ENCODE data around the gene PTPRU.
"Not testable (repeated sequence)": the region's sequence is repeated elsewhere in the genome, so short reads cannot be mapped to it uniquely, and the experiment has no call there.

The PTPRU gene

DNA sequence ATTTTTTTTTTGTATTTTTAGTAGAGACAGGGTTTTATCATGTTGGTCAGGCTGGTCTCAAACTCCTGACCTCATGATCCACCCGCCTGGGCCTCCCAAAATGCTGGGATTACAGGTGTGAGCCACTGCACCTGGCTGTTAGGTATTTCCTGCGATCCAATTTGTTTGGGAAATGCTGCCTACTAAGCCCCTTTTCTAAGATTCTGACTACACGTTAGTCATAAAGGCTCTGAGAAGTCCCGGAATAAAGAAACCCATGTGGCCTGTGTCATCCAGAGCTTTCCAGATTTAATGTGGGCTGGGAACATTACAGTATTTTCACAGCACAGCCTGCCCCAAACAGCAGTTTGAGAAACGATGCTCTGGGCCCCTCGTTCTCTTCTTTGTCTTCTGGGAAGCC lies 14.1 kb upstream of the PTPRU start:
- DNase-seq (ENCODE audit: low read depth in 3 of 3), result not testable (repeated sequence)

DNA sequence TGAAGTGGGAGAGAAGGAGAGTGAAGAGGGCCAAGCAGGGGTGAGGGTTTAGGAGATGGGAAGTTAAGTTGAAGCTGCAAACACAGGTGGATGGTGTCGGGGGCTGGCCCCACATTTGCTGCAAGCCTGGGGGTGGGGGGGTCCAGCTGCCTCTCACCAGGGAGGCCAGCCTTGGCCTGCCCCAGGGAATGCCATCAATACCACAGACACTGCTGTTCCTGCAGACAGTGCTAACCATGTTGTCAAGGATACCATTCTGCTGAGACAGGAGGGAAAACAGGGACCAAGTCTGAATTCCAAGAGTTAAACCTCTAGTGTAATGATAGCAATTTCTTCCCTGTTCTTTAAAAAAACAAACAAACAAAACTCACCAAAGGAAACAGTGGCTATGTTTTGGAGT lies 13.6 kb upstream of the PTPRU start:
- DNase-seq (ENCODE audit: low read depth in 3 of 3), result no peak

DNA sequence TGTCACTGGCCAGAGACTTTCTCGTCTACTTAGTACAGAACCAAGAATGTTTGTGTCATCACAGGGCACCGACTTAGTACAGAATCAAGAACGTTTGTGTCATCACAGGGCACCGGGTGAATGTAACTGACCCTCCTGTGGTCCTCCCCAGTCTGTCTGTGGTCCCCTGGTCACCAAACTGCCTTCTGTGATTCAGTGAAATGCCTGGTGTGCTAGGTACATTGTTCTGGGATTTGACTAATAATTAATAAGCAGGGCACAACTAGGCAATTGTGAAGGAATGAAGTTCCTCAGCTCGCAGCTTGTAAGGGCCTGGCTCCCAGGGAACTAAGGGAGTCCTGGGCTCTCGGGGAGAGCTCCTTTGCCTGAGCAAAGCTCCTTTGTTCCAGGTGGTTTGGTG lies 12.8 kb upstream of the PTPRU start:
- DNase-seq (ENCODE audit: low read depth in 3 of 3), result no peak

DNA sequence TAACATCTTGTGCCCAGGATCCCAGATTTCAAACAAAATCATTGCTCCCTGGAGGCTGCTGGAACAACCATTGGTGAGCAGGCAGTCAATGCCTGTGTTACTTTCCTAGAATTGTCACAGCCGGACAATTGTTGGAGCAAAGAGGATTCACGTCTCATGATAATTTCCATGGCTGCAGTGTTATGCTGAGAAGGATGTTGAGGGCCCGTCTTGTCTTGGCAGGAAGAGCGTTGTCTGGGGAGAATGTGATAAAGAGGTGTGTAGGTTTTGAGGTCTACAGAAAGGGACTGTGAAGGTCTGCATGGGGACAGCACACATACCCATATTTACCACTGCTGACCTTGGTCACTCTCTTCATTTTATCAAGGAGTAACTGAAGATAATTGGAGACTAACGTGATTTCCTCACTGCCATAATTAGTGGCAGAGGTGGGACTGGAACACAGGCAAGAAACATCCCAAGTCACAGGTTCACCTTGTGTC lies 11.9 kb upstream of the PTPRU start:
- DNase-seq (ENCODE audit: low read depth in 3 of 3), result no peak

DNA sequence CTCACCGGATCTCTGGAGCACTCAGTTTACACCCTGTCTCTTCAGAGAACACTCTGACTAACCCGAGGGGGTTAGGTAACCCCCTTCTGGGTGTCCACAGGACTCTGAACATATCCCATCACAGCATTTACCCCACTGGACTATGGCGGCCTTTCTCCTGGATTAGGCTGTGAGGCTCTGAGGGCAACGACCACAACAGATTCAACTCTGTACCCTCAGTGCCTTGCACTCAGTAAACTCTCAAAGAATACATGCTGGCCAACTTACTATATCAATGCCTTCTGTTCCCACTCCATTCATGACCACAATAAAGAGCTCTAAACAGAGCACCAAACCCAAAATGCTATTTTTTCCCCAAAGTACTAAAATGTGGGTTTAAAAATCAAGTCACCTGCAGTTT lies 11.0 kb upstream of the PTPRU start:
- no peak for DNase-seq (ENCODE audit: low read depth in 3 of 3)

DNA sequence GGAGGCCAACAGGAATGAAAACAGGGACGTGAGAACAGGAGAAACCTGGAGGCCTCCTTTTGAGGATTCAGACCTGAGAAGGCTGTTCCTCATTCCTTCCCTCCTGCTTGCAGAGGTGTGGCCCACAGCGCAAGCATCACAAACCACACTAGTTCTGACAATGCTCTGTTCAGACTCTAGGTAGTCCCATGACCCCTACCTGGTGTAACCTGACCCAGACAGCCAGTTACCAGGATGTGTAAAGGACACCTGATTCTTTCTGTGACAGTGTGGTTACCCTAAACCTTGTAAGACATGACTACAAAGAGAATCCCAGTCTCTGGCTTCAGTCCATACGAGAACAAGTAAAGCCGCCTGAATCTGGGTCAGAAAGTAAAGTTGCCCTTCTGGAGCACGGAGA lies 8.8 kb upstream of the PTPRU start:
- DNase-seq (ENCODE audit: low read depth in 3 of 3), result no peak

DNA sequence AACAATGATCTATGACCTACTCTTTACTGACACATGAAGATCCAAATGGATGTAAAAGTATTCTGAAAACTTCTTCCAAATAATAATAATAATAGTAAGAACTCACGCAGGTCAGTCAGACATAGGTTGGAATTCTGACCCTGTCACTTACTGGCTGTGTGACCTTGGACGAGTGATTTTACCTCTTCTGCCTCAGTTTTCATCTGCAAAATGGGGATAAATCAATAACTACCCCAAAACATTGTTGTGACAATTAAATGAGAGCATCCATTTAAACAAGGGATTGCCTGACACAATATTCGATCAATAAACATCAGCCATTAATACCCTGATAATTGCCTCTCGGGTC lies 6.1 kb upstream of the PTPRU start:
- no peak for DNase-seq (ENCODE audit: low read depth in 3 of 3)

DNA sequence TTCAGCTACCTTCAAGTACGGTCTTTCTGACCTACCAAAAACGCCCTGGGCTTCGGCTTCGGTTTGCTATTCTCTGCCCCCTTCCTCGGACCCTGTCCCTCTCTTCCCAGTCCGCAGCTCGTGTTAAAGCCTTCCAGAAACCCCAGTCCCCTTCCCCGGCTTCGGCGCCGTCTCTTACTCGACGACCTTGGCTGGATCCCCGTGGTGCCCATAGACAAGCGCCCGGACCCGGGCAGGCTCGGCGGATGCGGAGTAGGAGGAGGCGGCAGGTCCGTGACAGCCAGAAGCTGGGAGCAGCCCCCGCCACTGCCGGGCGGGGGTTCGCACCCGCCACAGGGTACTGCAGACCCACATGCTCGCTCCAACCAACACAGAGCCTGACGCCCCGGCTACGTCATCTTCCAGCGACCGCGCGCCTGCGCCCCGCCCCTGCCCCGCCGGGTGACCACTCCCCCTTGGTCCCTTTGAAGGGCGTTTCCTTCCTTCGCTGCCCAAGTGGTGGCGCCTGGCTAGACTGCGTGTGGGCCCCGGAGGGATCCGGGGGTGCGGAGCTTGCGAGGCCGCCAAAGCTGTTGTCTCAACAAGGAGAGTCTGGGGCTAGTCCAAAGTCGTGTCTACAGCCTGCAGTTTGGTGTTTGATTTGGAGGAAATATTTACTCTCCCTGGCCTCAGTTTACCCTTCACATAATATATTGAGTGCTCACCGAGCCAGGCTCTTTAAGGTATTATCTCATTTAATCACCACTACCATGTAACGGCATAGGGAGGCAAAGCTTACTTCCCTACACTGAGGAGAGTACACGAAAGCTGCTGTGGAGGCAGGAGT lies 5.6 kb upstream of the PTPRU start, which contains the start of gene MECR:
MECR (minus strand) TSS at position 382 of the 826 bp plus-strand sequence; CDS start at position 354, 28 bp downstream.
- peak; percentile 92 to 95 (median 92) for DNase-seq (ENCODE audit: low read depth in 3 of 3)

DNA sequence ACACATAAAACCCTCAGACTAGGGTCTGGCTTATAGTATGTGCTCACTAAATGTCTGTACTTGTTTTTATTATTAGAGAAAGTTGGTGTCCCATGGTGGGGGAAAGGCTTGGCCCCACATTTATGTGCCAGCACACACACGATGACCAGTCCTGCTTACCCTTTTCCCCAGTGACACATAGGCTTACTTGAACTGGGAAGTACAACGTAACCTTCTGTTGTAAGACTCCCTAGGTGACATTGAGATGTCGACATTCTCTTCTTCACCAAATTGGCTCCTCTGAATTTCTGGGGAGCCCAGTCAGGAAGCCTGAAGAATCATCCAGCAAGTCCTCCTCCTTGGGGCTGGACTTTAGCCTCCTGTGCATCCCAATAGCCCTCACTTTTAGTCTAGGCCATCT lies 3.9 kb upstream of the PTPRU start:
- no peak for DNase-seq (ENCODE audit: low read depth in 3 of 3)

DNA sequence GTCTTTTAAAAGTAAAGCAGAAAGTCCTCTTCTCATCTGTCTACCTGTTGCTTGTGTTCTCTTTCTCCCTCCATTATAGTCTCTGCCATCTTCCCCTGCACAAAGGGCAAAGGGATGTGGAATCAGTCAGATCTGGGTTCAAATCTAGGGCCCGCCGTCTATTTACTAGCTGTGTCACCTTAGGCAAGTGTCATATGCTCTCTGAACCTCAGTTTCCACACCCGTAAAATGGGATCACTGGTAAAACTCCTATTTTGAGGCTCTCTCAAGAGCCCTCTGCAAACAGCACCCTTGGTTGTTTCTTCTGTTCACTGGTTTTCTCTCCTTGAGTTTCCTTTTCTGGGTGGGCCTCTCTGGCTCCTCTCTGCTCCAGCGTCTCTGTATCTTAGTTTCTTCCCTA lies 2.6 kb upstream of the PTPRU start:
- DNase-seq (ENCODE audit: low read depth in 3 of 3), result no peak

DNA sequence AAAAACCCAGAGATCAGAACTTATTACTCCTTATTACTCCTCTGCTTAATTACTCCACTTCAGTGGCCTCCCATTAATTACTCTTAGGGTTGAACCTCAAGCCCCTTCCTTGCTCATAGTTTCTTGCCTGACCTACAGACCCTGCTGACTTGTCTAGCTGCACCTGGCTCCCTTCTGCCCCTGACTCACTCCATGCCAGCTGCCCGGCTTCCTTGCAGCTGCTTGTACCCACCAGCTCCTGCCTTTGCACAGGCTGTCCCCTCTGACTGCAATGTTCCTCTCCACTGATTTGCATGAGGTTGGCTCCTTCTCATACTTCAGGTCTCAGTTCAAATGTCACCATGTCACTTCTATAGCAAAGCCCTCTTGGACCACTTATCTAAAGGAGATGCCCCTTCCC lies 1.9 kb upstream of the PTPRU start:
- DNase-seq (ENCODE audit: low read depth in 3 of 3), result no peak

DNA sequence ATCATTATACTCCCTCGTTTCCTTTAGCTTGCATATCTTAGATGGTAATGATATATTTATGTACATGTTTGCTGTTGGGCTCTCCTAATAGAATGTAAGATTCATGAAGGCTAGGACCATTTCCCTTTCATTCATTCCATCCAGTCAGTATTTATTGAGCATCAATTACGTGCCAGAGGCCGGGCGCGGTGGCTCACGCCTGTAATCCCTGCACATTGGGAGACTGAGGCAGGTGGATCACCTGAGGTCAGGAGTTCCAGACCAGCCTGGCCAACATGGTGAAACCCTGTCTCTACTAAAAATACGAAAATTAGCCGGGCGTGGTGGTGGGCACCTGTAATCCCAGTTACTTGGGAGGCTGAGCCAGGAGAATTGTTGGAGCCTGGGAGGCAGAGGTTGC lies 1.4 kb upstream of the PTPRU start:
- DNase-seq (ENCODE audit: low read depth in 3 of 3), result not testable (repeated sequence)

DNA sequence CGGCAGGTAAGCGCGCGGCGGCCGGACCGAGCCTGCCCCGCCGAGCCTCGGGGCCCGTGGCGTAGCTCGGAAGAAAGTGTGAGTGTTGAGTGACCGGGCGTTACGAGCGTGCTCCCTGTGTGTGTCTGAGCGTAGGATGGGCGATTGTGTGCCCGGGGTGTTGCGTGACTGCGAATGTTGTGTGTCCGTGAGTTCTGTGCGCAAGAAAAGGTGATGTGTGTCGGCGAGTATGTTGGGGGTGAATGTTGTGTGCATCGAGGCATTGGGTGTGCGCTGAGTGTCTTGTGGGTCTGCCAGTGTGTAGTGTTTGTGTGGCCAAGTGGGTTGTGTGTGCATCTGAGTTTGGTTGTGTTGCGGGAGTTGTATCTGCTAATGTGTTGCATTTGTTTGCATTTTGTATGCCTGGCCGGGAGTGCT lies 398 bp downstream of the PTPRU start:
- no peak for DNase-seq (ENCODE audit: low read depth in 3 of 3)

DNA sequence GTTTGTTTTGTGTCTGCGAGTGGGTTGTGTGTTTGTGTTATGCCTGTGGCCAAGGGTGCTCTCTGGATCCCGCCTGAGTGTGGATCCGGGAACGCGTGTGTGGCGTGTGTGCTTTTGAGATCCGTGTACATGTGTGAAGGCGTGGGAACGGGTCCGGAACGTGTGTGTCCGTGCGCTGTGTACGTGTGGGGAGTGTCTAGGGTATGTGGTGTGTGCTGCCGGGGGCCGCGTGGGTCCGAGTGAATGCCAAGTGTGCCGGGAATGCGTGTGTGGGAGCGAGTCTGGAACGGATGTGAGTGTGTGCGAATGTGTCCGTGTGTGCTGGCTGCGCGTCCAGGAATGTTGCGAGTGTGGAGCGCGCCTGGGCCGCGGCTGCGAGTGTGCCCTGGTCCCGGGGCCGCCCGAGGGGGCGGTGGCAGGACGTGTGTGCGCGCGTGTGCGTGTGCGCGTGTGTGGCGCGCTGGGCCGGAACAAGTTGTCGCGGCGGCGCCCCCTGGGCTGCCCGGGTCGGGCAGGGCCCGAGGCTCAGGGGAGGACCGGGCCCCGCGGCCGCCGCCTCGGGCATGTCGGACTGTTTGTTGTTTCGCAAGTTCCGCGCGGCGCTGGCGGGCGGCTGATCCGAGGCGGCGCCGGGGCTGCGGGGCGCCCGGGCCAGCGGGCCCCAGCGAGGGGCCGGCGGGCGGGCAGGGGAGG lies 953 bp downstream of the PTPRU start:
- DNase-seq (ENCODE audit: low read depth in 3 of 3), result no peak

DNA sequence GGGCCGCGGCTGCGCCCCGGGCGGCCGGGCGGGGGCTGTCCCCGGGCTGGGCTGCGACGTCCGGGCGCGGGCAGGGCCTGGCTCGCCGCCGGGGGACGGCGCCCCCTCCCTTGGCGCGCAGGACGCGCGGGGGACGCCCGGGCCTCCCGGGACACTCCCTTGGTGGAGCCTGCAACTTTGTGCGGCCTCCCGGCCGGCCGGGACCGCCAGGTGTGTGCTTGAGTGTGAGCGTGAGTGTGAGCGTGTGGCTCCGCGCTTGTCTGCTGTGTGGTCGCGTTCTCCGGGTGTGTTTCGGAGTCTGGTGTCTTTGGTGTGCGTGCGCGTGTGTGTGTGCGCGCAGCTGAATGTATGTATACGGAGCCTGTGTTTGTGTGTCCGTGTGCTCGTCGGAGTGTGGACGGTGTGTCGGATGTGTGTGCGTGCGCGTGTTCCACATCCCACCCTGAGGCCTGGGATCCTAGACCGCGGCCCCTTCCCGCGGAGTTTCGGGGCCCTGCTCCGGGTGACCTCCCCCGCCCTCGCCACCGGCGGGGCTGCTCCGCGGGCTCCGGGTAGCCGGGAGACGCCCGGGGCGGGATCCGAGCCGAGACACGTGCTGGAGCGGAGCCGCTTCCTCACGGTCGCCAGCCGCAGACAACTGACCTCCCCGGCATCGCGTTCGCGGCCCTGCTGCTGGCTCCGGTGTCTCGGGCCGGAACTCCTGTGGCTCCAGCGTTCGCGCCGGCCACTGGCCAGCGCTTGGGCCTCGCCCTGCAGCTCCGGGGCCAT lies 1.7 kb downstream of the PTPRU start:
- DNase-seq (ENCODE audit: low read depth in 3 of 3), result no peak

DNA sequence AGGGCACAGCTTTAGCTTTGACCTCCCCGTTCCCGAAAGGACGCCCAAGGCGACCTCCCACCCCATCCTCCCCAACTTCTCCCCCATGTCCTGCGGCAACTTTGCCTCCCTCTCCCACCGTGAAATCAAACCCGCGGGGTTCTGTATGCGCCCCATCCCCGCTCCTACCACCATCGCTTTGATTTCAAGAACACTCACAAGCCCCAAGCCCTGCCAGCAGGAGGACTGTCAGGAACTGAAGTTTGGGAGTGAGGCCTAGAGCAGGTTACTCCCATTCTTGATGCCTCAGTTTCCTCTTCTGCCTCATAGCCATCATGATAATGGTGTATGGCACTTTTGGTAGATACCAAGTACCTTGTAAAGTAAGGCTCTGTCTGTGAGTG lies 2.3 kb downstream of the PTPRU start:
- no peak for DNase-seq (ENCODE audit: low read depth in 3 of 3)

DNA sequence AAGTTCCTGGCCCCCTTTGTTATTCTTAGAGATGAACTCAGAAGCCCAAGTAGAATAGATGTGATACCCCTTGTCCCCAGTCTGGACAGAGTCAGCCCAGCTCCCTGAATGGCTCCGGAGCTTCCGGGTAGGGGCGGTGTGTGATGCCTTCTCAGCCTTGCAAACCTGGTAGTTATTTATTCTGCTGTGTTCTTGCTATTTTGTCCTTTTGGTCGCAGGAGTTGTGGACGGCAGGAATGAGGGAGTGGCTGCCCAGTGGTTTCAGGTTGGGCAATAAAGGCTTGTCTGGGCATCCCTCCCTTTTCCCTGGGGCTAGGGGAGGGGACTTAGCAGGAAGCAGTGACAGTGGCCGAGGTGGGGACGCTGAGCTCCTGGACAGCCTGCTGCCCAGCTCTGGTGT lies 2.8 kb downstream of the PTPRU start:
- DNase-seq (ENCODE audit: low read depth in 3 of 3), result no peak

DNA sequence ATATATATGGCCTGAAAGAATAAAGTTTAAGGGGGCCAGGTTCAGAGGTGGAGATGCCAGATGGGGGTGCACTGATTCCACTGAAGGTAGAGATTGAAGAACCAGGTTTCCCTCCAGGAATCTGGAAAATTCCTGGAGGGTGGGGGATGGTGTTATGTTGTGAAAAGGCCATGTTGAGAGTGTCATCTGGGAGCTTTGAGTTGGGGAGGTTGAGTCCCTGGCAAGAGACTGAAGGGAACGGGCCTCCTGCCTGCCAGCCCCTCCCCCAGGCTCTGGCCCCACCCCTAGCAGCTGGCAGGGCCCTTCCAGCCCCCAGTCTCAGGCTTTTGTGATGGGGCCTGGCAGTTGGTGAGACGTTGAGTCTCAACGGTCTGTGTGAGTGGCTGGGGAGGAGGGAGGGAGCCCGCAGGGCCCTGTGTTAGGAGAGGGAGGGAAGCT lies 4.1 kb downstream of the PTPRU start:
- no peak for DNase-seq (ENCODE audit: low read depth in 3 of 3)

DNA sequence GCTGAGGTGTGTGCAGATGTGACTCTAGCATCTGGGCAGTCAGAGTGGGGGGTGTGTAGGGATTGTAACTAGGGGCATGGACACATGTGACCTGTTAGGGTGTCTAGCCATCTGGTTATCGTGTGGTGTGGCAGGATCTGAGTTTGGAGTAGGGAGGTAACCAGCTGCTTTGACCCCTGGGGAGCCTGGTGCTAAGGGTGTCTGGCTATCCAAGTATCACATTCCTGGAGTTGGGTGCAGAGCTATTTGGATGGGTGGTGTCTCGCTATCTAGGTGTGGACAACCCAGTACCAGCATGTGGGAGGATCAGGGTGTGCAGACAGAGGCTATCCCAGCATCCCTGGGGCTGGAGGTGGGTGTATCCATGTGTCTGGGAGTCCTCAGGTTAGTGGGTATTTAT lies 4.7 kb downstream of the PTPRU start:
- DNase-seq (ENCODE audit: low read depth in 3 of 3), result no peak

DNA sequence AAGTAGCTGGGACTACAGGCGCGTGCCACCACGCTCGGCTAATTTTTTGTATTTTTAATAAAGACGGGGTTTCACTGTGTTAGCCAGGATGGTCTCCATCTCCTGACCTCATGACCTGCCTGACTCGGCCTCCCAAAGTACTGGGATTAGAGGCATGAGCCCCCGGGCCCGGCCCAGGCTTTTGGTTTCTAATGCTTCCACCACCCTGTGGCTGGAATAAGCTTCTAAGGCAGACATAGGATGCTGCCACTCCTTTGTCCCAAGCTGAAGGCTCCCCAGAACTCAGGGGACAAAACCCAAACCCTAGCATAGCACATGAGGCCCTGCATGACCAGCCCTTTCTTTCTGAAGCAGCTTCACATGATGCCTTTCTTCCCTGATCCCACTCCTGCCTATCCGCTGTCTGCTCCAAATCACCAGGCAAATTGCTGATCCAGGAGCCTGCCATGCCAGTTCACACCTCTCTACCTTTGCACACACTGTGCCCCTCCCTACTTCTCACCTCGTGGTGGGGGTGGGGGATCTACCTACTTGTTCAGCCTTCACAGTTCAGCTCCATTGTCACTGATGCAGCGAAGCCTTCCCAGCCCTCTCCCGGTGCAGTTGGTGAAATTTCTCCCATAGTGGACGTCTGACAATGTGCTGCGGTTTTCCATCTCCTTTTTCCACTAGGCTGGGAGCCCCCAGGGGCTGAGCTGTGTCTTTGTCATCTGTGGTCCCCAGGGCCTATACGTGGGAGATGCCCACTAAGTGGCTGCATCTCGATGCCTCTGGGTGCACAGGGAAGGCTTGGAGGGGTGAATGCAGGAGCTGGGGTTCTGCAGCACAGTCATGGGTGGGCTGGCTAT lies 6.9 kb downstream of the PTPRU start:
- DNase-seq (ENCODE audit: low read depth in 3 of 3), result no peak

DNA sequence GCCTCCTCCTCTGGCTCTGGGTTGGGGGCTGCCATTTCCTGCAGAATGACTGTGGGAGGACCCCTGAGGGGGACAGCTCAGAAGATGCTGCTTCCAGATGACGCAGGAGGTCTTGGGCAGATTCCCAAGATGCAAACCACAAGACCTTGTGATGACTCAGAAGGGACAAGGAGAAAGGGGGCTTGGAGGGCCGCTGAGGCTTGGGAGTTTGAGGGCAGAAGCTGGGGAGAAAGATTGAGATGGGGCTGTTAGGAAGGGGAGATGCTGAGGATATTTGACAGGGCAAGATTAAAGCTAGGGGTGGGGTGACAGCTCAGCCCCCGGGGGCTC lies 7.5 kb downstream of the PTPRU start:
- DNase-seq (ENCODE audit: low read depth in 3 of 3), result no peak

DNA sequence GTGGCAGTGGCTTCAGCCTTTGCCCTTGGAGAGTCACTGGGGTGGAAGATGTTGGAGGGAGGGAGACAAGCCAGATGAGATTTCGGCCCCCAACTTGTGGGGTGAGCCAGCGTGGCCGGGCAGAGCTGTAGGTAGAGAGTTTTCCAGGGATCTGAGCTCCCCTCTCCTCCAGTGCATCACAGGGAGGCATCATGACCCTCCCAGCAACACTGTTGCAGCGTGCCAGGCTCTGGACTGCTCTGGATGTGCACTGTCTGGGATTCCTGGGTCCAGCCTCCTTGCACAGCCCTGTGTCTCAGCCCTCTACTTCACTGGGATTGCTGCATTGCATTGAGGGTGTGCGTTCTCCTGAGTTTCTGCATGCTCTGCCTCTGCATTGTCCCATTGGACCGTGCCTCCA lies 8.9 kb downstream of the PTPRU start:
- DNase-seq (ENCODE audit: low read depth in 3 of 3), result no peak
